Epithelial cell of prostate (primary cell): ENCODE data around the gene UNC5B.
"Not testable (repeated sequence)": the region's sequence is repeated elsewhere in the genome, so short reads cannot be mapped to it uniquely, and the experiment has no call there.

Experiments
- DNase-seq: peaks from one replicate; pipeline ENCODE4 v3.0.0-alpha.2; 2011; ENCODE audit warnings: low read depth, low spot score
- H3K27ac ChIP-seq: fragments of 450-650 bp; 2 replicates; pipeline ENCODE4 v1.5.1; 2017; ENCODE audit warnings: mild to moderate bottlenecking

UNC5B gene

GRCh38 chr10:71291528-71291900, 79.1 kb downstream of the UNC5B start:
- H3K27ac ChIP-seq = no peak overlapping the region
- DNase-seq = no peak

- DNase-seq = no peak
Observed at GRCh38 chr10:71292624-71293445, 80.5 kb downstream of the UNC5B start.

GRCh38 chr10:71293446-71294084, 81.2 kb downstream of the UNC5B start:
- no peak overlapping the region for H3K27ac ChIP-seq
- DNase-seq = no peak

More at GRCh38 chr10:71292624-71293445, 80.5 kb downstream of the UNC5B start:
- no peak overlapping the region for H3K27ac ChIP-seq

- H3K27ac ChIP-seq = no peak overlapping the region
- no peak for DNase-seq
Observed at GRCh38 chr10:71294091-71294561, 81.8 kb downstream of the UNC5B start.

- DNase-seq = no peak
- no peak overlapping the region for H3K27ac ChIP-seq
Observed at GRCh38 chr10:71294856-71295255, 82.5 kb downstream of the UNC5B start.

- no peak for DNase-seq
- no peak overlapping the region for H3K27ac ChIP-seq
Observed at GRCh38 chr10:71295641-71296040, 83.3 kb downstream of the UNC5B start.

GRCh38 chr10:71296086-71296485, 83.7 kb downstream of the UNC5B start:
- no peak for DNase-seq
- H3K27ac ChIP-seq = no peak overlapping the region

GRCh38 chr10:71296811-71297210, 84.4 kb downstream of the UNC5B start:
- H3K27ac ChIP-seq, DNase-seq: not testable (repeated sequence)

- no peak for DNase-seq
- no peak overlapping the region for H3K27ac ChIP-seq
Observed at GRCh38 chr10:71297343-71297742, 85.0 kb downstream of the UNC5B start.

- no peak for DNase-seq
- no peak overlapping the region for H3K27ac ChIP-seq
Observed at GRCh38 chr10:71299071-71299785, 86.9 kb downstream of the UNC5B start.

- DNase-seq = no peak
- no peak overlapping the region for H3K27ac ChIP-seq
Observed at GRCh38 chr10:71300555-71301370, 88.4 kb downstream of the UNC5B start.

- H3K27ac ChIP-seq = no peak overlapping the region
- DNase-seq = no peak
Observed at GRCh38 chr10:71301371-71301916, 89.1 kb downstream of the UNC5B start.

GRCh38 chr10:71302451-71302850, 90.1 kb downstream of the UNC5B start:
- DNase-seq = no peak
- no peak overlapping the region for H3K27ac ChIP-seq

GRCh38 chr10:71302874-71303568, 90.7 kb downstream of the UNC5B start:
- H3K27ac ChIP-seq = no peak overlapping the region
- peak; percentile 31 for DNase-seq

GRCh38 chr10:71303569-71303907, 91.2 kb downstream of the UNC5B start:
- DNase-seq = no peak
- H3K27ac ChIP-seq = no peak overlapping the region

GRCh38 chr10:71304914-71305313, 92.5 kb downstream of the UNC5B start:
- no peak overlapping the region for H3K27ac ChIP-seq
- DNase-seq = no peak

- no peak for DNase-seq
- no peak overlapping the region for H3K27ac ChIP-seq
Observed at GRCh38 chr10:71306979-71307378, 94.6 kb downstream of the UNC5B start.

GRCh38 chr10:71307469-71308085, 95.2 kb downstream of the UNC5B start:
- DNase-seq = no peak
- H3K27ac ChIP-seq = no peak overlapping the region

- DNase-seq = no peak
- H3K27ac ChIP-seq = no peak overlapping the region
Observed at GRCh38 chr10:71308244-71308643, 95.9 kb downstream of the UNC5B start.
